Gastroesophageal sphincter (tissue), 4 donors: ENCODE results near the gene DDX19B. TPM values are rescaled to one million over a fixed set of nuclear protein-coding genes. Genes with fewer than 3 reads are reported as not detected.

Experiments
- ATAC-seq: fragments of 150-250 bp; one replicate; pipeline ENCODE4 v1.9.1; 2016; ENCODE audit warnings: mild to moderate bottlenecking, moderate library complexity
- H3K27ac ChIP-seq, 4 donors: fragments of 200-600 bp; sonication (generic) in 3 of 4; 1 replicate in 3 of 4; 2 replicates in 1 of 4; pipeline ENCODE4 v1.5.1; 2016 to 2019
- H3K27me3 ChIP-seq: fragments of 200-600 bp; sonication (generic); one replicate; pipeline ENCODE4 v1.5.1; 2019
- H3K36me3 ChIP-seq, 2 donors: fragments of 200-600 bp; sonication (generic); one replicate each; pipeline ENCODE4 v1.5.1; 2019; ENCODE audit warnings: control low read depth in 1 of 2
- H3K4me1 ChIP-seq, 3 donors: fragments of 200-600 bp; sonication (generic); 1 replicate in 2 of 3; 2 replicates in 1 of 3; pipeline ENCODE4 v1.5.1; 2016 to 2019; ENCODE audit warnings: control low read depth in 2 of 3
- H3K4me3 ChIP-seq, 2 donors: fragments of 200-600 bp; sonication (generic); one replicate each; pipeline ENCODE4 v1.5.1; 2019; ENCODE audit warnings: mild to moderate bottlenecking in 1 of 2, moderate library complexity in 1 of 2
- H3K9me3 ChIP-seq, 3 donors: fragments of 200-600 bp; sonication (generic); one replicate each; pipeline ENCODE4 v1.5.1; 2017 to 2019; ENCODE audit warnings: control low read depth in 2 of 3
- CTCF ChIP-seq, 4 experiments: fragments of 200-600 bp in 2 of 4; fragments of 450-650 bp in 2 of 4; sonication (generic) in 1 of 4; IDR thresholded peaks; one replicate each; pipeline ENCODE4 v1.5.1; 2017 to 2019; ENCODE audit warnings: antibody characterized with exemption in 4 of 4, mild to moderate bottlenecking in 2 of 4, moderate library complexity in 2 of 4
- EP300 ChIP-seq: sonication (generic); formaldehyde crosslinking; IDR thresholded peaks from one replicate; pipeline ENCODE4 v1.6.1; 2017; ENCODE audit warnings: antibody characterized with exemption, mild to moderate bottlenecking
- POLR2A ChIP-seq, 2 donors: fragments of 450-650 bp; IDR thresholded peaks; one replicate each; pipeline ENCODE4 v1.6.1; 2017; ENCODE audit warnings: antibody characterized with exemption in 2 of 2, mild to moderate bottlenecking in 2 of 2, moderate library complexity in 1 of 2
- POLR2AphosphoS5 ChIP-seq: sonication (generic); formaldehyde crosslinking; IDR thresholded peaks from one replicate; pipeline ENCODE4 v1.6.1; 2017; ENCODE audit warnings: antibody characterized with exemption
- WGBS, 2 donors: methylation state at CpG; one replicate each; pipeline ENCODE4 v1.1.5; 2018; ENCODE audit warnings: low coverage in 1 of 2; 5-methylcytosine and 5-hydroxymethylcytosine counted together
- total RNA-seq, 4 donors: library from RNA; depleted of rRNA; stranded (reverse); fragments of >200 nt; gene quantifications; one replicate each; pipeline ENCODE4 v1.1.0, GENCODE V29; 2016

Gene DDX19B
- total RNA-seq, 4 donors from 2014 or later, result 25.4 to 44.0 (median 30.4) TPM

- Histone ChIP-seq H3K4me1 (peaks cover 0 to 7% (median 0%) of the 10 kb centered on the region in 3 donors), H3K36me3 (peaks cover 0 to 96% of the 10 kb centered on the region in 2 donors), H3K4me3 (no peak overlapping the region), H3K9me3 (no peaks in the 10 kb centered on the region), H3K27ac (no peak overlapping the region), H3K27me3 (no peaks in the 10 kb centered on the region)
- WGBS, 2 donors, result 85 to 94% methylated on average over 10 of the region's 10 CpGs
- TF ChIP-seq CTCF (IDR thresholded peaks at IDR 0.05), result no peak
- TF ChIP-seq POLR2AphosphoS5, result no peak
- TF ChIP-seq POLR2A (IDR thresholded peaks at IDR 0.05), result no peak
- TF ChIP-seq EP300, result no peak
- no peak for ATAC-seq
Measured at GRCh38 chr16:70370924-70371323, 71.9 kb downstream of the DDX19B start.

GRCh38 chr16:70372921-70373728, 74.1 kb downstream of the DDX19B start:
- ATAC-seq, result no peak
- Histone ChIP-seq H3K4me3 (no peak overlapping the region), H3K27ac (no peak overlapping the region), H3K36me3 (peaks cover 0 to 79% of the 10 kb centered on the region in 2 donors), H3K4me1 (peaks cover 0 to 7% (median 0%) of the 10 kb centered on the region in 3 donors), H3K27me3 (no peaks in the 10 kb centered on the region), H3K9me3 (no peaks in the 10 kb centered on the region)
- WGBS, 2 donors, result 88 to 91% methylated on average over 22 of the region's 22 CpGs
- TF ChIP-seq EP300 (no peak), CTCF (IDR thresholded peaks at IDR 0.05) (no peak), POLR2A (IDR thresholded peaks at IDR 0.05) (no peak), POLR2AphosphoS5 (no peak)

- no peaks in the 10 kb centered on the region for H3K27me3 ChIP-seq
- no peak overlapping the region for H3K27ac ChIP-seq
- TF ChIP-seq CTCF (IDR thresholded peaks at IDR 0.05) (no peak), EP300 (no peak), POLR2A (IDR thresholded peaks at IDR 0.05) (no peak), POLR2AphosphoS5 (no peak)
- no peak for ATAC-seq
- peaks cover 0 to 68% of the 10 kb centered on the region in 2 donors for H3K36me3 ChIP-seq
- WGBS, 2 donors, result 89 to 93% methylated on average over 6 to 8 of the region's 8 CpGs
- peaks cover 0 to 7% (median 0%) of the 10 kb centered on the region in 3 donors for H3K4me1 ChIP-seq
- no peaks in the 10 kb centered on the region for H3K9me3 ChIP-seq
- H3K4me3 ChIP-seq, result no peak overlapping the region
Measured at GRCh38 chr16:70374213-70374612, 75.2 kb downstream of the DDX19B start.

GRCh38 chr16:70375636-70376611, 76.9 kb downstream of the DDX19B start:
- H3K9me3 ChIP-seq, result no peaks in the 10 kb centered on the region
- 63 to 85% methylated on average over 6 to 16 of the region's 16 CpGs for WGBS, 2 donors
- no peak for ATAC-seq
- H3K4me1 ChIP-seq, result peaks cover 0 to 15% (median 10%) of the 10 kb centered on the region in 3 donors
- H3K36me3 ChIP-seq, result peaks cover 0 to 51% of the 10 kb centered on the region in 2 donors
- H3K4me3 ChIP-seq, result no peak overlapping the region
- H3K27ac ChIP-seq, result peak overlapping the region in 1 of 4 donors; percentile 8
- TF ChIP-seq POLR2A (IDR thresholded peaks at IDR 0.05) (no peak), POLR2AphosphoS5 (no peak), EP300 (no peak), CTCF (IDR thresholded peaks at IDR 0.05) (no peak)
- no peaks in the 10 kb centered on the region for H3K27me3 ChIP-seq
